Endothelial cell (in vitro differentiated cells): Measurements from ENCODE around the gene TMEM109. TPM values are rescaled to one million over a fixed set of nuclear protein-coding genes. Genes with fewer than 3 reads are reported as not detected.

ENCODE experiments used
- DNase-seq: peaks from one replicate; pipeline ENCODE4 v3.0.0; 2021; ENCODE audit warnings: low spot score
- H3K27ac Mint-ChIP-seq: one replicate; pipeline ENCODE4 v1.8.0; 2021; ENCODE audit warnings: mixed read lengths, inconsistent platforms; ENCODE audit not compliant: unreplicated experiment
- H3K27me3 Mint-ChIP-seq: one replicate; pipeline ENCODE4 v1.8.0; 2021; ENCODE audit warnings: mild to moderate bottlenecking, moderate library complexity, mixed read lengths, inconsistent platforms; ENCODE audit not compliant: unreplicated experiment
- H3K36me3 Mint-ChIP-seq: one replicate; pipeline ENCODE4 v1.8.0; 2021; ENCODE audit warnings: mild to moderate bottlenecking, low read depth, mixed read lengths, inconsistent platforms; ENCODE audit not compliant: unreplicated experiment
- H3K4me1 Mint-ChIP-seq: one replicate; pipeline ENCODE4 v1.8.0; 2021; ENCODE audit warnings: mild to moderate bottlenecking, mixed read lengths, inconsistent platforms; ENCODE audit not compliant: unreplicated experiment
- H3K4me3 Mint-ChIP-seq: one replicate; pipeline ENCODE4 v1.8.0; 2021; ENCODE audit warnings: mild to moderate bottlenecking, mixed read lengths, inconsistent platforms; ENCODE audit not compliant: unreplicated experiment
- H3K9me3 Mint-ChIP-seq: one replicate; pipeline ENCODE4 v1.8.0; 2021; ENCODE audit warnings: mixed read lengths, inconsistent platforms; ENCODE audit not compliant: unreplicated experiment
- total RNA-seq: library from RNA; stranded (reverse); fragmentation: NEBNext Ultra II Directional; extraction: Animal tissue kit (Norgen Biotek cat#: 25700); gene quantifications from one replicate; pipeline ENCODE4 v1.2.1, GENCODE V29; 2021; ENCODE audit not compliant: unreplicated experiment
- TF ChIP-seq, protein P1 (sequence below): fragments of 200-600 bp; sonication (generic); IDR thresholded peaks from one replicate; pipeline ENCODE4 v1.5.0; 2021; ENCODE audit warnings: antibody characterized with exemption; ENCODE audit not compliant: unreplicated experiment

TMEM109 gene
- total RNA-seq, 1 donor from 2014 or later = 95.1 TPM

DNA sequence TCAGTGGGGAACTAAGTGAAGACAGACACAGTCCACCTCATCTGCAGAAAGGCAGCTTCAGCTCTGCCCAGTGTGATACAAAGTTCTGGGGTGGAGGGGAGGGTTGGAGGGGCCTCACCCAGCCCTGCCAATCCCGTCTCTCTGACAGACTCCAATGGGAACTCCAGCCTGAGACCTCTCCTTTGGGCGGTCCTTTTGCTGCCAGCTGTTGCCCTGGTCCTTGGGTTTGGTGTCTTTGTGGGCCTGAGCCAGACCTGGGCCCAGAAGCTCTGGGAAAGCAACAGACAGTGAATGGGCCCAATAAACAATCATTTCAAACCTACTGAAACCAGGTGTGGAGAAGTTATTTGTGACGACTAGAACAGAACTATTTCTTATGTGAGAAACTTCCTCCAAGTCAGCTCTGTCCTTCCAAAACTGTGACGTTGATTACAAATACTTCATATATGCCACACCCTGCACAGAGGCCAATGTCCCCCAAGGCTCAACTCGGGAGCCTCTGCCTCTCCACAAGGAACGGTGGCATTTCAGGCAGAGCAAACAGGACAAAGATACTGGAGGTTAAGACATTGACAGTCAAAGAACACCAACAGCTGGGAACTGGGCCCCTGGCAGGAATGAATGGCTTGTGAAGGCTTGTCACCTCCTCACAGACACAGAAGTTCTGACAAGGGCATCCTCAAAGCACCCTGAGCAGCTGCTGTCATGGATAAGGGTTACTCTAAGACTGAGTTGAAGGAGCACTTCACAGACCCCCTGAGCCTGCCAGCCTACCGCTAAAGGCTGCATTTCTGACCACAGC is 38.4 kb upstream of the TMEM109 start:
- H3K27me3 Mint-ChIP-seq = peaks cover 3% of the 10 kb centered on the region
- no peaks in the 10 kb centered on the region for H3K36me3 Mint-ChIP-seq
- no peak overlapping the region for H3K4me3 Mint-ChIP-seq
- peaks cover 18% of the 10 kb centered on the region for H3K4me1 Mint-ChIP-seq
- H3K27ac Mint-ChIP-seq = no peak overlapping the region
- TF ChIP-seq, protein P1, sequence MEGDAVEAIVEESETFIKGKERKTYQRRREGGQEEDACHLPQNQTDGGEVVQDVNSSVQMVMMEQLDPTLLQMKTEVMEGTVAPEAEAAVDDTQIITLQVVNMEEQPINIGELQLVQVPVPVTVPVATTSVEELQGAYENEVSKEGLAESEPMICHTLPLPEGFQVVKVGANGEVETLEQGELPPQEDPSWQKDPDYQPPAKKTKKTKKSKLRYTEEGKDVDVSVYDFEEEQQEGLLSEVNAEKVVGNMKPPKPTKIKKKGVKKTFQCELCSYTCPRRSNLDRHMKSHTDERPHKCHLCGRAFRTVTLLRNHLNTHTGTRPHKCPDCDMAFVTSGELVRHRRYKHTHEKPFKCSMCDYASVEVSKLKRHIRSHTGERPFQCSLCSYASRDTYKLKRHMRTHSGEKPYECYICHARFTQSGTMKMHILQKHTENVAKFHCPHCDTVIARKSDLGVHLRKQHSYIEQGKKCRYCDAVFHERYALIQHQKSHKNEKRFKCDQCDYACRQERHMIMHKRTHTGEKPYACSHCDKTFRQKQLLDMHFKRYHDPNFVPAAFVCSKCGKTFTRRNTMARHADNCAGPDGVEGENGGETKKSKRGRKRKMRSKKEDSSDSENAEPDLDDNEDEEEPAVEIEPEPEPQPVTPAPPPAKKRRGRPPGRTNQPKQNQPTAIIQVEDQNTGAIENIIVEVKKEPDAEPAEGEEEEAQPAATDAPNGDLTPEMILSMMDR = no peak
- H3K9me3 Mint-ChIP-seq = no peaks in the 10 kb centered on the region
- no peak for DNase-seq

DNA sequence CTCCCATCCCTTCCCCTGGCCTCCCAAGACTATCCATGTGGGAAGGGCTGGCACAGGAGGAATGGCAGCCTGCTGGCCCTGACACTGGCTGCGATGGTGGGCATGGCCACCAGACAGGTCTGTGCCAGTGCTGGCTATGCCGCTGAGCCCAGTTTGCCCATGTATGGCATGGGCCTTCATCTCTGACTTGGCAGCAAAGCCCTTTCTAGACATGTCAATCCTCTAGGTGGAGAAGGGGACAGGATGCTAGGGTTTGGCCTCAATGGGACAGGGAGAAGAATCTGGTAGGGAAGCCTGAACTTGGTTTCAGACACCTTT is 37.8 kb upstream of the TMEM109 start:
- H3K4me1 Mint-ChIP-seq = peaks cover 18% of the 10 kb centered on the region
- no peaks in the 10 kb centered on the region for H3K36me3 Mint-ChIP-seq
- H3K4me3 Mint-ChIP-seq = no peak overlapping the region
- H3K27ac Mint-ChIP-seq = peak overlapping the region; percentile 61
- H3K9me3 Mint-ChIP-seq = no peaks in the 10 kb centered on the region
- H3K27me3 Mint-ChIP-seq = peaks cover 4% of the 10 kb centered on the region
- DNase-seq = no peak
- TF ChIP-seq, protein P1 = no peak

DNA sequence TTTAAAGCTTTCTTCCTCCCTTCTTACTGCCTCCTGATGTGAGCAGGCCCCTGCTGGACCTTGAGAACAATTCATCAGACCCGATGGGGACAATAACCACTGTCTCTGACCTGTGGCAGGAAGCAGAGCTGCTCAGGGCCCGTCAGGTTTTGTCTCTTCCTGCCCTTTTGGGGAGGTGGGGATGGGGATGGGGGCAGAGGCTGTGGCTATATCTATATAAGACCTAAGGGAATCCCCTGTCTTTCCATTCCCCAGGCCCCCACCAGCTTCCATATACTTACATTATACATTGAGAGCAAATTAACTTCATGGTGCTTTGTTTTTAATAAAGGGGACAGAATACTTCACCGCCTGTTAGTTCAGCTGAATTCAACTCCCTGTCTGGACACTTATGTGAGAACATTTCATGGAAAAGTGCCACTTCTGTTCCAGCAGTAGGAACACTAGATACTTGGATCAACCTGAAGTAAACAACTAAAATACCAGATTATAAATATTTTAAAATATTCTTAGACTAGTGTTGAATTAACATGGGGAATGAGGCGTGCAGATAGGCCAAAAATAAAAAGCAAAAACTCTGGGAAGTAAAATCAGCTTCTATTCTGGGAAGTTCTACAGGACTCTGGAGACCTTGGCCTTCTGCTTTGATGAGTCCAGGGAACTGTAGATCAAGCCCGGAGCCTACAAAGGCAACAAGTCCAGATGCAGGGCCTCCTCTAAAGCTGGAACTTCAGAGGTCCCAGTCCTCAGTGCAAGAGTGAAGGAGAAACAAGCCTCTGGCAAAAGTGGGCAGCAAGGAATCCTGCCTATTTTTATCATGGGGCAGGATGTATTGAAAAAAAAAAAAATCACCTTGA is 35.5 kb upstream of the TMEM109 start:
- no peak overlapping the region for H3K27ac Mint-ChIP-seq
- TF ChIP-seq, protein P1 = no peak
- no peak for DNase-seq

DNA sequence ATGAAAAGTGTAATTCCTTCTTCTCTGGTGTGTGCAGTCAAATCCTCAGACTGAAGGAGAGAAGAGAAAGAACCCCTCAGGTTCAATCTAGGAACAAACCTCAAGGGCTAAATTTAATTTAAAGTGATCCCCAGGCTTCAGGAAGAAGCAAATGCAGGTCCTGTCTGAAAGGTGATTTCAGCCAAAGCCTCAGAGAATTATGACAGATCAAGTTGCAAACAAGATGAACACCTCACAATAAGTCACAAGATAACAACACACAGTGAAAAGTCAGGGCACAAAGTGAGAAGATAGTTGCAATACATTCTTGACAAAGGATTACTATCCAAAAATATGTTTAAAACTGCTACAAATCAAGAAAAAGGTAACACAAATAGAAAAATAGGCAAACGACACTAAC is 34.9 kb upstream of the TMEM109 start:
- H3K36me3 Mint-ChIP-seq = no peaks in the 10 kb centered on the region

More for the DNA sequence above, 35.5 kb upstream of the TMEM109 start:
- no peaks in the 10 kb centered on the region for H3K36me3 Mint-ChIP-seq
- no peaks in the 10 kb centered on the region for H3K9me3 Mint-ChIP-seq
- peaks cover 2% of the 10 kb centered on the region for H3K27me3 Mint-ChIP-seq
- H3K4me1 Mint-ChIP-seq = peaks cover 18% of the 10 kb centered on the region
- no peak overlapping the region for H3K4me3 Mint-ChIP-seq

More for the DNA sequence above, 34.9 kb upstream of the TMEM109 start:
- Mint-ChIP-seq H3K27ac (no peak overlapping the region), H3K4me3 (no peak overlapping the region), H3K9me3 (no peaks in the 10 kb centered on the region), H3K4me1 (peaks cover 18% of the 10 kb centered on the region), H3K27me3 (peaks cover 2% of the 10 kb centered on the region)
- TF ChIP-seq, protein P1 = no peak
- no peak for DNase-seq
